Measurements from ENCODE around the gene ZFYVE9. TPM values are rescaled to one million over a fixed set of nuclear protein-coding genes. Genes with fewer than 3 reads are reported as not detected.
"Not testable (repeated sequence)": the region's sequence is repeated elsewhere in the genome, so short reads cannot be mapped to it uniquely, and the experiment has no call there.

Gene ZFYVE9
- total RNA-seq, 1 donor from 2014 or later = 40.0 TPM

DNA sequence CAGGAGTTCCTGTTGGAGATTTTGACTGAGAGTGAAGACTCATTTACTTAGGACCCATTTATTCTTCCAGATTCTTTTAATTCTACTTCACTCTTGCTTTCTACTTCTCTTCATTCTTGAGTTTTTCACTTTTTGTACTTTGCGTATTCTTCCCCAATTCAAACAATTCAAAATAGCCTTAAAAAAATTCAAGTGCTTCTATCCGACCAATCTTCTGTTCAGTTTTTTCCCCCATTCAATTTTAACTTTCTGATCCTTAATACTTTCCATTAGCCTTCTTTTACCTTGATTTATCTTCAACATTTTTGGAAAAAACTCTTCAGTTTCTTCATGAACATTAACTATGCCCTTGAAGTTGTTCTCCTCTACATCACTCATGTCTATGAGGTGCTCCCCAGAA lies 21.1 kb downstream of the ZFYVE9 start:
- H3K36me3 Mint-ChIP-seq (ENCODE audit: insufficient read depth) = peaks cover 20% of the 10 kb centered on the region
- no peak overlapping the region for H3K4me3 Mint-ChIP-seq (ENCODE audit: low read depth)
- no peak overlapping the region for H3K27ac Mint-ChIP-seq
- H3K27me3 Mint-ChIP-seq = no peaks in the 10 kb centered on the region
- DNase-seq (ENCODE audit: low spot score, unreplicated experiment) = no peak
- TF ChIP-seq CTCF (IDR thresholded peaks at IDR 0.05; ENCODE audit: unreplicated experiment) = no peak
- H3K4me1 Mint-ChIP-seq (ENCODE audit: low read depth) = no peaks in the 10 kb centered on the region
- H3K9me3 Mint-ChIP-seq (ENCODE audit: low read depth) = peaks cover 6% of the 10 kb centered on the region

DNA sequence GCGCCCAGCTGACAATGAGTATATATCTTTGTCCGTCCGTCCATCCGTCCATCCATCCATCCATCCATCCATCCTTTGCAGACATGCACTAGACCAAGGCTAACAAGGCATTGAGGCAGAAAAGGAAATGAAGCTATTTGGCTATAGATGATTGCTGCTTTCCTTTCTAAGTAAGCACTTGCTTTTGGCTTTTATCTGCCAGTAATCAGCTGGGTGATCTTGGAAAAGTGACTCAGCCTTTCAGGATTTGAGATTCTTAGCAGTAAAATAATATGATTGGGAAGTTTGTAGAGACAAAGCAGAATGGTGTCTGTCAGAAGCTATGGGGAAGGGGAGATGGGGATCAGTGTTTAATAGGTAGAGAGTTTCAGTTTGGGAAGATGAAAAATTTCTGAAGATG lies 22.7 kb downstream of the ZFYVE9 start:
- Mint-ChIP-seq H3K27me3 (no peaks in the 10 kb centered on the region), H3K9me3 (ENCODE audit: low read depth) (peaks cover 6% of the 10 kb centered on the region), H3K4me3 (ENCODE audit: low read depth) (no peak overlapping the region), H3K36me3 (ENCODE audit: insufficient read depth) (peaks cover 16% of the 10 kb centered on the region), H3K4me1 (ENCODE audit: low read depth) (peaks cover 1% of the 10 kb centered on the region), H3K27ac (no peak overlapping the region)
- DNase-seq (ENCODE audit: low spot score, unreplicated experiment) = no peak
- no peak for TF ChIP-seq CTCF (IDR thresholded peaks at IDR 0.05; ENCODE audit: unreplicated experiment)

GRCh38 chr1:52166996-52167753 lies 25.3 kb downstream of the ZFYVE9 start:
- no peak for TF ChIP-seq CTCF (IDR thresholded peaks at IDR 0.05; ENCODE audit: unreplicated experiment)
- H3K36me3 Mint-ChIP-seq (ENCODE audit: insufficient read depth) = peaks cover 16% of the 10 kb centered on the region
- H3K27ac Mint-ChIP-seq = peak overlapping the region; percentile 1
- H3K9me3 Mint-ChIP-seq (ENCODE audit: low read depth) = peaks cover 15% of the 10 kb centered on the region
- no peak overlapping the region for H3K4me3 Mint-ChIP-seq (ENCODE audit: low read depth)
- no peak for DNase-seq (ENCODE audit: low spot score, unreplicated experiment)
- H3K4me1 Mint-ChIP-seq (ENCODE audit: low read depth) = peaks cover 1% of the 10 kb centered on the region
- no peaks in the 10 kb centered on the region for H3K27me3 Mint-ChIP-seq

- no peak for DNase-seq (ENCODE audit: low spot score, unreplicated experiment)
- peaks cover 1% of the 10 kb centered on the region for H3K4me1 Mint-ChIP-seq (ENCODE audit: low read depth)
- no peaks in the 10 kb centered on the region for H3K27me3 Mint-ChIP-seq
- no peak overlapping the region for H3K27ac Mint-ChIP-seq
- peaks cover 11% of the 10 kb centered on the region for H3K9me3 Mint-ChIP-seq (ENCODE audit: low read depth)
- no peak for TF ChIP-seq CTCF (IDR thresholded peaks at IDR 0.05; ENCODE audit: unreplicated experiment)
- H3K4me3 Mint-ChIP-seq (ENCODE audit: low read depth) = no peak overlapping the region
- H3K36me3 Mint-ChIP-seq (ENCODE audit: insufficient read depth) = peaks cover 11% of the 10 kb centered on the region
Measured at GRCh38 chr1:52168373-52169080, 26.6 kb downstream of the ZFYVE9 start.

DNA sequence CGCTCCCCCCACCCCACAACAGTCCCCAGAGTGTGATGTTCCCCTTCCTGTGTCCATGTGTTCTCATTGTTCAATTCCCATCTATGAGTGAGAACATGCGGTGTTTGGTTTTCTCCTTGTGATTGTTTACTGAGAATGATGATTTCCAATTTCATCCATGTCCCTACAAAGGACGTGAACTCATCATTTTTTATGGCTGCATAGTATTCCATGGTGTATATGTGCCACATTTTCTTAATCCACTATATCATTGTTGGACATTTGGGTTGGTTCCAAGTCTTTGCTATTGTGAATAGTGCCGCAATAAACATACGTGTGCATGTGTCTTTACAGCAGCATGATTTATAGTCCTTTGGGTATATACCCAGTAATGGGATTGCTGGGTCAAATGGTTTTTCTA lies 29.3 kb downstream of the ZFYVE9 start:
- not testable (repeated sequence) for DNase-seq (ENCODE audit: low spot score, unreplicated experiment); H3K27ac Mint-ChIP-seq; H3K4me1 Mint-ChIP-seq (ENCODE audit: low read depth); H3K27me3 Mint-ChIP-seq; H3K4me3 Mint-ChIP-seq (ENCODE audit: low read depth)
- Mint-ChIP-seq H3K36me3 (ENCODE audit: insufficient read depth) (peaks cover 14% of the 10 kb centered on the region), H3K9me3 (ENCODE audit: low read depth) (peaks cover 19% of the 10 kb centered on the region)

Measured in progenitor cell of endocrine pancreas (in vitro differentiated cells).